H1 (cell line): ENCODE data around the gene PLEKHA3. TPM values are rescaled to one million over a fixed set of nuclear protein-coding genes. Genes with fewer than 3 reads are reported as not detected.

ENCODE experiments used
- CTCF ChIA-PET: fragments of 300-600 bp; sonication (Branson Sonifier 250); formaldehyde crosslinking; loops from one replicate; lab custom pipeline; 2021; ENCODE audit not compliant: partially characterized antibody; lab: Charles Lee
- POLR2A ChIA-PET: fragments of 300-600 bp; sonication (Branson Sonifier 250); formaldehyde crosslinking; loops from one replicate; lab custom pipeline; 2021; ENCODE audit warnings: inconsistent platforms; ENCODE audit not compliant: partially characterized antibody; lab: Charles Lee
- DNase-seq, 2 experiments: peaks; one replicate each; pipeline versions ENCODE4 v3.0.0 to v3.0.0-alpha.2; 2010 to 2022; ENCODE audit warnings: low spot score in 2 of 2, low read depth in 1 of 2, mixed read lengths in 1 of 2
- FAIRE-seq: peaks from 2 replicates; lab custom pipeline; 2011; peaks lifted over from hg19 to GRCh38; lab: Jason Lieb, UNC
- H2AFZ ChIP-seq: 2 replicates; pipeline ENCODE4 v1.8.1; 2012; ENCODE audit warnings: low read length, inconsistent platforms
- H2AK5ac ChIP-seq: 2 replicates; pipeline ENCODE4 v1.6.1; 2013; ENCODE audit warnings: low read depth, low read length
- H2BK120ac ChIP-seq: replicated peaks from 2 replicates; pipeline ENCODE3; 2013; ENCODE audit warnings: low read depth, low read length, inconsistent platforms
- H2BK12ac ChIP-seq: 2 replicates; pipeline ENCODE4 v1.6.1; 2013; ENCODE audit warnings: low read depth, low read length
- H2BK15ac ChIP-seq: 2 replicates; pipeline ENCODE4 v1.6.1; 2013; ENCODE audit warnings: low read length
- H2BK20ac ChIP-seq: 2 replicates; pipeline ENCODE4 v1.6.1; 2013; ENCODE audit warnings: low read length
- H2BK5ac ChIP-seq: 2 replicates; pipeline ENCODE4 v1.6.1; 2013; ENCODE audit warnings: low read depth, low read length
- H3K14ac ChIP-seq: 2 replicates; pipeline ENCODE4 v1.6.1; 2013; ENCODE audit warnings: inconsistent platforms; ENCODE audit not compliant: insufficient read length
- H3K18ac ChIP-seq: 2 replicates; pipeline ENCODE4 v1.6.1; 2013; ENCODE audit warnings: low read length; ENCODE audit errors: extremely low read depth
- H3K23ac ChIP-seq: 2 replicates; pipeline ENCODE4 v1.6.1; 2013; ENCODE audit warnings: inconsistent platforms; ENCODE audit not compliant: insufficient read length
- H3K23me2 ChIP-seq: 2 replicates; pipeline ENCODE4 v1.6.1; 2013; ENCODE audit warnings: low read depth, low read length
- H3K27ac ChIP-seq: 2 replicates; pipeline ENCODE4 v1.6.1; 2011; ENCODE audit warnings: low read depth, low read length, inconsistent platforms
- H3K27me3 ChIP-seq, 4 experiments: replicated peaks in 1 of 4; 1 replicate in 1 of 4; 2 replicates in 3 of 4; pipeline versions ENCODE4 v1.6.1 to v1.8.1; 2011 to 2013; ENCODE audit warnings: low read length in 3 of 4, mild to moderate bottlenecking in 3 of 4, inconsistent platforms in 2 of 4, mixed read lengths in 2 of 4, moderate library complexity in 1 of 4; ENCODE audit not compliant: control insufficient read depth in 3 of 4, insufficient read depth in 3 of 4; ENCODE audit errors: extremely low read depth in 1 of 4
- H3K36me3 ChIP-seq, 4 experiments: 2 replicates each; pipeline versions ENCODE4 v1.6.1 to v1.8.1; 2011 to 2013; ENCODE audit warnings: mild to moderate bottlenecking in 4 of 4, low read length in 3 of 4, moderate library complexity in 2 of 4, control low read depth in 1 of 4, inconsistent platforms in 1 of 4; ENCODE audit not compliant: insufficient read depth in 4 of 4, control insufficient read depth in 2 of 4
- H3K4ac ChIP-seq: replicated peaks from 2 replicates; pipeline ENCODE3; 2013; ENCODE audit warnings: low read length, low read depth, mixed read lengths, inconsistent platforms; ENCODE audit not compliant: insufficient read length
- H3K4me1 ChIP-seq, 4 experiments: replicated peaks in 1 of 4; 1 replicate in 1 of 4; 2 replicates in 3 of 4; pipeline versions ENCODE4 v1.6.1 to v1.8.1; 2011 to 2013; ENCODE audit warnings: low read length in 3 of 4, inconsistent platforms in 2 of 4, mixed read lengths in 1 of 4; ENCODE audit not compliant: insufficient read depth in 4 of 4, control insufficient read depth in 3 of 4
- H3K4me2 ChIP-seq, 2 experiments: 2 replicates each; pipeline versions ENCODE4 v1.6.1 to v1.8.1; 2011 to 2013; ENCODE audit warnings: low read depth in 2 of 2, low read length in 2 of 2, control low read depth in 1 of 2, inconsistent platforms in 1 of 2, mild to moderate bottlenecking in 1 of 2; ENCODE audit not compliant: insufficient read depth in 1 of 2
- H3K4me3 ChIP-seq, 4 experiments: fragments of 200-600, 300-600 bp in 1 of 4; sonication (generic), shearing (Covaris generic), sonication (Bioruptor Twin) in 1 of 4; 2 replicates each; pipeline versions ENCODE4 v1.5.1 to v1.8.1; 2011 to 2016; ENCODE audit warnings: low read length in 4 of 4, low read depth in 3 of 4, control low read depth in 2 of 4, inconsistent platforms in 2 of 4, mild to moderate bottlenecking in 2 of 4, mixed read lengths in 1 of 4, moderate library complexity in 1 of 4; ENCODE audit not compliant: insufficient read depth in 2 of 4; ENCODE audit errors: extremely low read depth in 1 of 4
- H3K56ac ChIP-seq: replicated peaks from 2 replicates; pipeline ENCODE3; 2013; ENCODE audit warnings: low read depth, mild to moderate bottlenecking, mixed read lengths, low read length, inconsistent platforms; ENCODE audit not compliant: insufficient read length
- H3K79me1 ChIP-seq: 2 replicates; pipeline ENCODE4 v1.6.1; 2013; ENCODE audit warnings: low read depth, low read length, control low read depth
- H3K79me2 ChIP-seq, 2 experiments: 2 replicates each; pipeline versions ENCODE4 v1.6.1 to v1.8.1; 2012 to 2013; ENCODE audit warnings: low read length in 2 of 2, mild to moderate bottlenecking in 2 of 2, inconsistent platforms in 1 of 2; ENCODE audit not compliant: insufficient read depth in 2 of 2, control insufficient read depth in 1 of 2
- H3K9ac ChIP-seq, 4 experiments: replicated peaks in 1 of 4; 1 replicate in 1 of 4; 2 replicates in 3 of 4; pipeline versions ENCODE4 v1.6.1 to v1.8.1; 2011 to 2013; ENCODE audit warnings: low read depth in 3 of 4, low read length in 3 of 4, control low read depth in 2 of 4, mild to moderate bottlenecking in 2 of 4, moderate library complexity in 2 of 4, inconsistent platforms in 1 of 4; ENCODE audit errors: extremely low read depth in 1 of 4
- H3K9me3 ChIP-seq, 2 experiments: 2 replicates each; pipeline versions ENCODE4 v1.6.1 to v1.8.1; 2012 to 2013; ENCODE audit warnings: mild to moderate bottlenecking in 2 of 2, moderate library complexity in 2 of 2, control low read depth in 1 of 2, inconsistent platforms in 1 of 2, low read depth in 1 of 2, low read length in 1 of 2, mixed read lengths in 1 of 2; ENCODE audit not compliant: insufficient read depth in 2 of 2
- H4K20me1 ChIP-seq, 2 experiments: replicated peaks in 1 of 2; 2 replicates each; pipeline versions ENCODE3 to v1.8.1; 2011 to 2013; ENCODE audit warnings: inconsistent platforms in 2 of 2, low read length in 2 of 2, mild to moderate bottlenecking in 1 of 2; ENCODE audit not compliant: insufficient read depth in 2 of 2, control insufficient read depth in 1 of 2
- H4K5ac ChIP-seq: 2 replicates; pipeline ENCODE4 v1.6.1; 2013; ENCODE audit warnings: low read length, low read depth, mixed read lengths, inconsistent platforms; ENCODE audit not compliant: insufficient read length
- H4K8ac ChIP-seq: 2 replicates; pipeline ENCODE4 v1.8.0; 2013; ENCODE audit warnings: mild to moderate bottlenecking, moderate library complexity, low read length, inconsistent platforms; ENCODE audit not compliant: insufficient read depth; ENCODE audit errors: extremely low read depth
- H4K91ac ChIP-seq: replicated peaks from 2 replicates; pipeline ENCODE3; 2013; ENCODE audit warnings: low read length, mixed read lengths, inconsistent platforms; ENCODE audit not compliant: insufficient read length
- KDM1A ChIP-seq: fragments of 200-600, 300-600 bp; sonication (generic); IDR thresholded peaks from 2 replicates; pipeline ENCODE4 v1.7.1; 2016; ENCODE audit warnings: mild to moderate bottlenecking, low read length, borderline replicate concordance
- POU5F1 ChIP-seq: IDR thresholded peaks from 2 replicates; pipeline ENCODE4 v1.6.1; 2011; ENCODE audit warnings: low read depth, mild to moderate bottlenecking, low read length, moderate library complexity
- SAP30 ChIP-seq: fragments of 300-600 bp; sonication (generic); IDR thresholded peaks from 2 replicates; pipeline ENCODE4 v1.7.1; 2012; ENCODE audit warnings: low read length, moderate library complexity, mild to moderate bottlenecking, inconsistent platforms; ENCODE audit not compliant: insufficient read depth, insufficient replicate concordance
- SUZ12 ChIP-seq: fragments of 200-600 bp; sonication (generic); IDR thresholded peaks from 2 replicates; pipeline ENCODE4 v1.6.1; 2012; ENCODE audit warnings: mild to moderate bottlenecking, inconsistent platforms, low read length, moderate library complexity, mixed read lengths
- WGBS, 2 experiments: shearing (Covaris generic) in 1 of 2; methylation state at CpG; one replicate each; pipeline versions ENCODE4 v1.1.6 to v1.1.7; 2013 to 2015; ENCODE audit warnings: low lambda C conversion rate in 2 of 2, mixed read lengths in 2 of 2, inconsistent platforms in 1 of 2, low coverage in 1 of 2, missing lambda C conversion rate in 1 of 2; ENCODE audit not compliant: insufficient replicate concordance in 2 of 2, insufficient coverage in 1 of 2, insufficient read length in 1 of 2; ENCODE audit errors: extremely low coverage in 1 of 2, missing lambda C conversion rate in 1 of 2; 5-methylcytosine and 5-hydroxymethylcytosine counted together
- polyA plus RNA-seq, 7 experiments: library from polyadenylated mRNA; depleted of rRNA in 3 of 7; stranded (reverse) in 5 of 7; unstranded in 2 of 7; fragments of >200 nt in 5 of 7; fragments of 200-250 nt in 2 of 7; gene quantifications; 1 replicate in 5 of 7; 2 replicates in 1 of 7; 4 replicates in 1 of 7; pipeline versions ENCODE4 v1.2.1 to v1.2.3, GENCODE V29; 2011 to 2013; ENCODE audit warnings: missing spikeins in 2 of 7, mixed read lengths in 2 of 7
- total RNA-seq: library from RNA; stranded (reverse); fragmentation: NEBNext Ultra II Directional; extraction: Animal tissue kit (Norgen Biotek cat#: 25700); gene quantifications from 2 replicates; pipeline ENCODE4 v1.2.1, GENCODE V29; 2021
- TF ChIP-seq, protein P1 (sequence below): IDR thresholded peaks from 2 replicates; pipeline ENCODE4 v1.6.1; 2012; ENCODE audit warnings: inconsistent platforms

Gene PLEKHA3
- total and polyA plus RNA-seq, 2 of the 8 experiments (the other 6 are each of a cell fraction or from before 2014, with no cell fraction given): 1.9 to 20.1 TPM

DNA sequence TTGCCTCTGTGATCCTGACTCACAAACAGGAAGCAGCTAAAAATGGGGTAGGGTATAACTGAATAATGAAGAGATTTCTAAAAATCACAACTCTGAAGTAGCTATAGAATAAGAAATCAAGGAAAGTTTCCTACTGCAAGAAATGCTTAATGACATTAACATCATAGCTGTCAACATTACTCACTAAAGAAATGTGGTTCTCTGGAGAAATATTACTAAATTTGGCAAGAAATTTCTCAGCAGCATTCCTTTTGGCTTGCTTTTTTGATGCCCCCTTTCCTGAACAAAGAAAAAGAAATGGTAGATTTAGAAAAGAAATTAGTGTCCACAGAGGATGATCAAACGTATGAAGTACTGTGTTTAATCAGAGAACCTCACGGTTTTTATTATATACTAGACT lies 38.8 kb upstream of the PLEKHA3 start:
- H4K8ac ChIP-seq: no peak overlapping the region
- H2BK15ac ChIP-seq: no peak overlapping the region
- no peaks in the 10 kb centered on the region for H3K27me3 ChIP-seq
- H3K9me3 ChIP-seq: no peaks in the 10 kb centered on the region
- POLR2A ChIA-PET: interaction anchor here (0.7 to 2.2 kb wide), 2 partner anchors 10 to 27 kb away, joined by 4 to 20 read pairs; partner anchors contain the start of genes PJVK and PRKRA
- peaks cover 15 to 79% (median 39%) of the 10 kb centered on the region in 4 experiments for H3K36me3 ChIP-seq
- H3K27ac ChIP-seq: no peak overlapping the region
- no peak overlapping the region for H3K4me3 ChIP-seq
- no peak overlapping the region for H2BK12ac ChIP-seq
- H3K9ac ChIP-seq: no peak overlapping the region
- H3K14ac ChIP-seq: no peak overlapping the region
- no peak for TF ChIP-seq KDM1A
- TF ChIP-seq, protein P1, sequence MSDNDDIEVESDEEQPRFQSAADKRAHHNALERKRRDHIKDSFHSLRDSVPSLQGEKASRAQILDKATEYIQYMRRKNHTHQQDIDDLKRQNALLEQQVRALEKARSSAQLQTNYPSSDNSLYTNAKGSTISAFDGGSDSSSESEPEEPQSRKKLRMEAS: no peak
- no peak for TF ChIP-seq SUZ12
- no peak for TF ChIP-seq POU5F1
- no peak for TF ChIP-seq SAP30
- no peak overlapping the region for H3K56ac ChIP-seq
- H4K91ac ChIP-seq: no peak overlapping the region
- H4K20me1 ChIP-seq: no peaks in the 10 kb centered on the region
- no peak overlapping the region for H3K4me2 ChIP-seq
- 90% methylated on average over 2 of the region's 2 CpGs; no CpG with 5 or more reads in 1 of the 2 experiments for WGBS, 2 experiments
- H3K79me1 ChIP-seq: no peaks in the 10 kb centered on the region
- DNase-seq: no peak
- no peak for FAIRE-seq
- H3K23ac ChIP-seq: no peak overlapping the region
- no peaks in the 10 kb centered on the region for H3K4me1 ChIP-seq
- no peak overlapping the region for H4K5ac ChIP-seq
- H2BK120ac ChIP-seq: no peak overlapping the region
- H2AFZ ChIP-seq: no peak overlapping the region
- no peak overlapping the region for H2AK5ac ChIP-seq
- no peak overlapping the region for H2BK5ac ChIP-seq
- no peak overlapping the region for H2BK20ac ChIP-seq
- no peaks in the 10 kb centered on the region for H3K23me2 ChIP-seq
- no peak overlapping the region for H3K18ac ChIP-seq
- CTCF ChIA-PET: interaction anchor here (0.9 to 2.1 kb wide), 2 partner anchors 10 to 23 kb away, joined by 3 to 6 read pairs; partner anchors contain the start of genes PJVK and PRKRA
- no peak overlapping the region for H3K4ac ChIP-seq
- H3K79me2 ChIP-seq: no peaks in the 10 kb centered on the region; a peak in 1 of 4 replicates
